ENCODE data around the gene CSE1L.

The CSE1L gene

GRCh38 chr20:49110767-49111694 is 64.9 kb downstream of the CSE1L start:
- no peak overlapping the region for H3K27ac ChIP-seq
- TF ChIP-seq CTCF (IDR thresholded peaks at IDR 0.05): no peak
- TF ChIP-seq ZFX (IDR thresholded peaks at IDR 0.05; ENCODE audit: borderline replicate concordance): no peak

DNA sequence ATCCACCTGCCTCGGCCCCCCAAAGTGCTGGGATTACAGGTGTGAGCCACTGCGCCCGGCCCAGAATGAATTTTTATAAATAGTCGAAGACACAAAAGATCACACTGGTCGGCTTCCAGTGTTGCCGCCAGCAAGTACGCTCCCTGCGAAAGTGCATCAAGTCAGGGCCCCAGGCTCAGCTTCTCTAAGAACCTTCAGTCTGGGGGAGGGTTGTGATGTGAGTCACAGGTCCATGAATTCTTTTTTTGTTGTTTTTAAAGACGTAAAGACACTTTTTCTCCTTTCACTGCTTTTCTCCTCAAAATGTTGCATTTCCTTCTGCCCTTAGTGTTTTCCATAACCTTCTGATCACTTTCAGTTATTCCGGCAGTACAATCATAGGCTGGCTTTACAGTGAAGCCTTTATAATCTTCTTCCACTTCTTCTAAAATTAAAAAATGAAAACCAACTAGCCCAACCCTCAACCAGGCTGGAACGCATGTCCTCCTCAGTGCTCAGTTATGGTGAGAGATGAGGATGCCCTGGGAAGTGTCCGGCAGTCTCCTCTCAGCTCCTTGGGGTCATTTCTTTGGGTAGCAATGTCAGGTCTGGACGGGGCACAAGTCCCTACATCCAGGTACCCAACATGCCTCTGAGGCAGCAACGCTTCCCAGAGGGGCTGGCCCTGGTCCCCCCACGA is 66.6 kb downstream of the CSE1L start:
- H3K27ac ChIP-seq: no peak overlapping the region
- TF ChIP-seq ZFX (IDR thresholded peaks at IDR 0.05; ENCODE audit: borderline replicate concordance) (no peak), CTCF (IDR thresholded peaks at IDR 0.05) (no peak)

DNA sequence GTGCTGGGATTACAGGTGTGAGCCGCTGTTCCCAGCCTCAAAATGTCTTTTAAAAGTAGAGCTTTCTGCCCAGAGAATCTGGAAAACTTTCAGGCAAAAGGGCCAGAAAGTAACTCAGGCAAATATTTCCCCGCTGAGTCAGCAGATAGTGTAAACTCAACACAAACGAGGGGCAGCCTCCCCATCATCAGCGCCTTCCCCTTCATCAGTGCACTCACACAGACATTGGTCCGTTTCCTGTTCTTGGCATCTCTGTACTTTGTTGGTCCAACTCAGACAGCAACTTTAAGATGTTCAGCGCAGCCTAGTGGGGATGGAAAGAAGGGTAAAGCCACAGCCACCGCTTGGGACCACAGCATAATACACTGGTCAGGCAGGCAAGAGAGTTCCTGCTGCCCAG is 69.5 kb downstream of the CSE1L start:
- no peak overlapping the region for H3K27ac ChIP-seq
- TF ChIP-seq ZFX (IDR thresholded peaks at IDR 0.05; ENCODE audit: borderline replicate concordance) (no peak), CTCF (IDR thresholded peaks at IDR 0.05) (no peak)

- TF ChIP-seq ZFX (IDR thresholded peaks at IDR 0.05; ENCODE audit: borderline replicate concordance) (no peak), CTCF (IDR thresholded peaks at IDR 0.05) (no peak)
- no peak overlapping the region for H3K27ac ChIP-seq
Measured at GRCh38 chr20:49118307-49118706, 72.2 kb downstream of the CSE1L start.

DNA sequence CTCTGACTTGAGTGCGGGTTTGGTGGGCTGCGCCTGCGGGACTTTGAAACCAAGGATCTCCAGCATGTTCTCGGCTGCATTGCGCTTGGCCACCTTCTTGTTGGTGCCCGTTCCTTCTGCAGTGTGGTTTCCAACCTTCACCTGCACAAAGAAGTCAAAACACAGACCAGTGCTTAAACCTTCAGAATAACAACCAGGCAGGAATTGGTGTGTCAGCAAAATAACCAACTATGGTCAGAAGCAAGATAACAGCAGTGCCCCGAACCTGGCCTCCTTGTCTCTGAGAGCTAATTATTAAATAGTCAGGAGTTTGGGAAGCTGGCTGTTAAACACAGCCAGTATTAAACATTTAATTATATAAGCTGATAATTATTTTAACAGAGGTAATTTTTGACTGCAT is 73.9 kb downstream of the CSE1L start:
- no peak overlapping the region for H3K27ac ChIP-seq
- TF ChIP-seq CTCF (IDR thresholded peaks at IDR 0.05): no peak
- no peak for TF ChIP-seq ZFX (IDR thresholded peaks at IDR 0.05; ENCODE audit: borderline replicate concordance)

GRCh38 chr20:49122920-49123319 is 76.8 kb downstream of the CSE1L start:
- TF ChIP-seq ZFX (IDR thresholded peaks at IDR 0.05; ENCODE audit: borderline replicate concordance): no peak
- TF ChIP-seq CTCF (IDR thresholded peaks at IDR 0.05): no peak
- no peak overlapping the region for H3K27ac ChIP-seq

GRCh38 chr20:49123982-49124381 is 77.9 kb downstream of the CSE1L start:
- no peak overlapping the region for H3K27ac ChIP-seq
- TF ChIP-seq ZFX (IDR thresholded peaks at IDR 0.05; ENCODE audit: borderline replicate concordance) (no peak), CTCF (IDR thresholded peaks at IDR 0.05) (no peak)
